D341Med (cell line): ENCODE results near the gene FANCD2OS.
"Not testable (repeated sequence)": the region's sequence is repeated elsewhere in the genome, so short reads cannot be mapped to it uniquely, and the experiment has no call there.

Experiments
- DNase-seq: peaks from one replicate; pipeline ENCODE4 v3.0.0; 2012; ENCODE audit warnings: low spot score

Gene FANCD2OS

GRCh38 chr3:10091387-10091786, 16.7 kb downstream of the FANCD2OS start:
- DNase-seq: not testable (repeated sequence)

- not testable (repeated sequence) for DNase-seq
These were observed 17.3 kb downstream of the FANCD2OS start for GRCh38 chr3:10090774-10091173.

- DNase-seq: no peak
These were observed 17.9 kb downstream of the FANCD2OS start for GRCh38 chr3:10090179-10090578.

- DNase-seq: no peak
These were observed 19.8 kb downstream of the FANCD2OS start for GRCh38 chr3:10088256-10088655.

GRCh38 chr3:10085738-10086137, 22.3 kb downstream of the FANCD2OS start:
- DNase-seq: no peak

- no peak for DNase-seq
These were observed 26.2 kb downstream of the FANCD2OS start for GRCh38 chr3:10081871-10082270.

- no peak for DNase-seq
These were observed 33.4 kb downstream of the FANCD2OS start for GRCh38 chr3:10074666-10075065.

GRCh38 chr3:10070077-10070476, 38.0 kb downstream of the FANCD2OS start:
- DNase-seq: not testable (repeated sequence)

GRCh38 chr3:10055097-10055496, 53.0 kb downstream of the FANCD2OS start:
- no peak for DNase-seq
